Cardiac muscle cell (in vitro differentiated cells and primary cell): ENCODE data around the gene ZNF302. TPM values are rescaled to one million over a fixed set of nuclear protein-coding genes. Genes with fewer than 3 reads are reported as not detected.

Experiments used
- DNase-seq, 2 donors: peaks; one replicate each; pipeline versions ENCODE4 v3.0.0 to v3.0.0-alpha.2; 2010 to 2017; ENCODE audit warnings: low read depth in 1 of 2, low spot score in 1 of 2
- H3K27ac ChIP-seq: fragments of 200-600 bp; sonication (generic); 2 replicates; pipeline ENCODE4 v1.5.1; 2016
- H3K27me3 ChIP-seq: fragments of 200-600 bp; sonication (generic); 2 replicates; pipeline ENCODE4 v1.6.0; 2016; ENCODE audit warnings: control low read depth
- H3K36me3 ChIP-seq: fragments of 200-600 bp; sonication (generic); 2 replicates; pipeline ENCODE4 v1.5.1; 2016; ENCODE audit warnings: control low read depth
- H3K4me1 ChIP-seq: fragments of 200-600 bp; sonication (generic); 2 replicates; pipeline ENCODE4 v1.8.1; 2017; ENCODE audit warnings: low read depth, mild to moderate bottlenecking, mixed run types
- H3K4me3 ChIP-seq: fragments of 200-600 bp; sonication (generic); 2 replicates; pipeline ENCODE4 v1.5.1; 2016; ENCODE audit warnings: mild to moderate bottlenecking
- H3K9me3 ChIP-seq: fragments of 200-600 bp; sonication (generic); 2 replicates; pipeline ENCODE4 v1.5.1; 2017; ENCODE audit warnings: low read depth, mild to moderate bottlenecking, control low read depth
- polyA plus RNA-seq: library from polyadenylated mRNA; unstranded; fragments of >200 nt; fragmentation: Nextera tagmentation; extraction: Ambion mirVana; gene quantifications from 2 replicates; pipeline ENCODE4 v1.2.1, GENCODE V29; 2016
- total RNA-seq: library from RNA; depleted of rRNA; stranded (reverse); fragments of >200 nt; gene quantifications from 2 replicates; pipeline ENCODE4 v1.2.3, GENCODE V29; 2016
- TF ChIP-seq, protein P1 (sequence below): IDR thresholded peaks from 2 replicates; pipeline ENCODE4 v1.5.1; 2012; ENCODE audit warnings: low read depth, mild to moderate bottlenecking, low read length

Gene ZNF302
- total RNA-seq (37.1 and 59.1 TPM in 2 replicates), polyA plus RNA-seq (60.6 and 80.8 TPM in 2 replicates)

DNA sequence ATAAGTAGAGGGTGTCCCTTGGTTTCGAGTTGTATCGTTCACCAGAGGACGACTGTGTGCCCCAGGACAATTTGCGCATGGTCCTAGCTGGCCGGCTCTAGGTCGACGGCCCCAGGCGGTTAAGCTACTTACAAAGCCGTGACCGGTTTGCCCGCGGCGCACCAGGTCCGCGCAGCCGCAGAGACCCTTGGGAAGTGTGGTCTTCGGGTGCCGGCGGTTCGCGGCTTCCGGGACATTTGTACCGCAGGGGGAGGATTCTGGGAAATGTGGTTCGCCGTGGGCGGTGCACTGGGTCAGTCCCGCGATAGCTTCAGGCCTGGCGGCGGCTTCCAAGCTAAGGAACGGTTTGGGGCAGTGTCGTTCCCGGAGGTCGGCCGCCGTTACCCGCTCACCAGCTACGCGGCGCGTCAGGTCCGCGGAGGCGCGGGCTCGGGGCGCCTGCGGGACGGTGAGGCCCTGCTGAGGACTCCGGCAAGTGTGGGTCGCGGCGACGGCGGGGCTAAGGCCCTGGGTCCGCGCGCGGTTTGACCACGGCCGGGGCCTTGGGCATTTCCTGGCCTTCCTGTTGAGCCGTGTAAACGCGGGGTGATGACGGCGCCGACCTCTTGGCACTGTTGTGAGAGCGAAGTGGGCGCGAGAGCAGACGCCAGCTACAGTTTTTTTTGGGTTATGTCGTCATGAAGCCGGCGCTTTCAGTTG, at the start of gene ZNF302:
Gene ZNF302, plus strand, starts transcription at position 293 of the 699 bp plus-strand sequence. CDS start 1,127 bp downstream, outside the sequence.
- H3K4me1 ChIP-seq = no peaks in the 10 kb centered on the region
- H3K36me3 ChIP-seq = peaks cover 19% of the 10 kb centered on the region
- DNase-seq = peak; percentile 98 to 99
- peak within 1 kb of the TSS; percentile 99 for H3K27ac ChIP-seq
- TF ChIP-seq, protein P1, sequence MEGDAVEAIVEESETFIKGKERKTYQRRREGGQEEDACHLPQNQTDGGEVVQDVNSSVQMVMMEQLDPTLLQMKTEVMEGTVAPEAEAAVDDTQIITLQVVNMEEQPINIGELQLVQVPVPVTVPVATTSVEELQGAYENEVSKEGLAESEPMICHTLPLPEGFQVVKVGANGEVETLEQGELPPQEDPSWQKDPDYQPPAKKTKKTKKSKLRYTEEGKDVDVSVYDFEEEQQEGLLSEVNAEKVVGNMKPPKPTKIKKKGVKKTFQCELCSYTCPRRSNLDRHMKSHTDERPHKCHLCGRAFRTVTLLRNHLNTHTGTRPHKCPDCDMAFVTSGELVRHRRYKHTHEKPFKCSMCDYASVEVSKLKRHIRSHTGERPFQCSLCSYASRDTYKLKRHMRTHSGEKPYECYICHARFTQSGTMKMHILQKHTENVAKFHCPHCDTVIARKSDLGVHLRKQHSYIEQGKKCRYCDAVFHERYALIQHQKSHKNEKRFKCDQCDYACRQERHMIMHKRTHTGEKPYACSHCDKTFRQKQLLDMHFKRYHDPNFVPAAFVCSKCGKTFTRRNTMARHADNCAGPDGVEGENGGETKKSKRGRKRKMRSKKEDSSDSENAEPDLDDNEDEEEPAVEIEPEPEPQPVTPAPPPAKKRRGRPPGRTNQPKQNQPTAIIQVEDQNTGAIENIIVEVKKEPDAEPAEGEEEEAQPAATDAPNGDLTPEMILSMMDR = no peak
- no peaks in the 10 kb centered on the region for H3K9me3 ChIP-seq
- H3K4me3 ChIP-seq = peak within 1 kb of the TSS; percentile 57
- no peaks in the 10 kb centered on the region for H3K27me3 ChIP-seq

DNA sequence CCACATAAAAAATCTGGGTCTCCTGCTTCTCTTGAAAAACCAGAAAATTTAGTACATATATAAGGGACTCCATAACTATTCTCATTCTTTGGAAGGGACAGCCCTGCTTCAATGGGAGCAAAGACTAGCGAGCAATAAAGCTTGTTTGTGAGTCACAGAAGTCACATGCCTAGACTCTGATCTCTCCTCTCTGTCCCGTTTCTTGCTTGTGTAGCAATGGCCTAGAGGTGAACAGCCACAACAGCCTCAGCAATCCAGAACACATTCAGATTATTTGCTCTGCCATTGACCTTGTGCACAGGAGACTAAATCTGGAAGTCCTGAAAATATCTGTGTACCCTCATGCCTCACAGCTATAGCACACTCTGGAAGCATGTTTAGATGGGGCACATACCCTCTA, 43.7 kb upstream of the ZNF302 start:
- Histone ChIP-seq H3K9me3 (no peaks in the 10 kb centered on the region), H3K27me3 (no peaks in the 10 kb centered on the region), H3K27ac (no peak overlapping the region), H3K4me1 (no peaks in the 10 kb centered on the region), H3K36me3 (no peaks in the 10 kb centered on the region), H3K4me3 (no peak overlapping the region)
- TF ChIP-seq, protein P1 = no peak
- no peak for DNase-seq

- Histone ChIP-seq H3K27me3 (no peaks in the 10 kb centered on the region), H3K9me3 (no peaks in the 10 kb centered on the region), H3K27ac (no peak overlapping the region), H3K36me3 (no peaks in the 10 kb centered on the region), H3K4me3 (no peak overlapping the region), H3K4me1 (no peaks in the 10 kb centered on the region)
- DNase-seq = peak; percentile 58 to 79
- TF ChIP-seq, protein P1 = peak; percentile 77
These were observed 37.9 kb upstream of the ZNF302 start for GRCh38 chr19:34639491-34640085.

GRCh38 chr19:34642241-34642640, 35.2 kb upstream of the ZNF302 start:
- Histone ChIP-seq H3K4me3 (no peak overlapping the region), H3K36me3 (no peaks in the 10 kb centered on the region), H3K4me1 (no peaks in the 10 kb centered on the region), H3K27me3 (no peaks in the 10 kb centered on the region), H3K9me3 (no peaks in the 10 kb centered on the region), H3K27ac (no peak overlapping the region)
- TF ChIP-seq, protein P1 = no peak
- no peak for DNase-seq

DNA sequence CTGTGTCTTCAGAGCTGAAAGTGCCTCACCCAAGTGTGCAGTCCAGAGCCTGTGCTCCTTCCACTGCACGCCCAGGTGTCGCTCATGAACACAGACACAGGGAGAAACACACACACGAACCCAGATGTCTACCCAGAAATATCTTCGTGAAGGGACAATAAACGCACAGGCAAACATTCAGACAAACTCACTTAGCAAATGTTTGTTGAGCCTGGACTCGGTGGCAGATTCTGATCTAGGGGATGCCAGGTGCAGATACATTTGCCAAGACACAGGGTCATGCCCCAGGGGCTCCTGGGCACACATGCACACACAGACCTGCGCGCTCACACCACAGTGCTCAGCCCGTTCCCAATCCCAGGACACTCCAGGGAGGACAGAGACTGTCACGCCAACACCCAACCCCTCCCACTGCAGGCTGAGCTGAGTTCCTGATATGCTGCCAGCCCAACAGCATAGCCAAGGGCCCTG, 32.5 kb upstream of the ZNF302 start:
- TF ChIP-seq, protein P1 = no peak
- no peaks in the 10 kb centered on the region for H3K36me3 ChIP-seq
- no peaks in the 10 kb centered on the region for H3K27me3 ChIP-seq
- H3K27ac ChIP-seq = no peak overlapping the region
- H3K4me1 ChIP-seq = no peaks in the 10 kb centered on the region
- H3K4me3 ChIP-seq = no peak overlapping the region
- no peaks in the 10 kb centered on the region for H3K9me3 ChIP-seq
- DNase-seq = no peak
